A673 (cell line): Measurements from ENCODE around the gene RAB22A. TPM values are rescaled to one million over a fixed set of nuclear protein-coding genes. Genes with fewer than 3 reads are reported as not detected.

Source experiments
- BruUV-seq: library from RNA; stranded (reverse); fragments of 400-500 nt; replicated peaks from 2 replicates; lab custom pipeline; 2021; lab: Mats Ljungman, UMichigan
- CTCF ChIA-PET: fragments of 300-600 bp; sonication (Branson Sonifier 250); formaldehyde crosslinking; loops from one replicate; lab custom pipeline; 2022; ENCODE audit warnings: antibody characterized with exemption; lab: Charles Lee
- POLR2A ChIA-PET: fragments of 300-600 bp; sonication (Branson Sonifier 250); formaldehyde crosslinking; loops from one replicate; lab custom pipeline; 2022; ENCODE audit warnings: antibody characterized with exemption; ENCODE audit not compliant: low non-redundant PET; lab: Charles Lee
- DNase-seq: peaks from one replicate; pipeline ENCODE4 v3.0.0-alpha.2; 2015; ENCODE audit warnings: low spot score
- H3K27ac ChIP-seq: fragments of 200-600 bp; sonication (generic); 2 replicates; pipeline ENCODE4 v1.5.1; 2016; ENCODE audit warnings: mixed run types, low read depth, mild to moderate bottlenecking, mixed read lengths, antibody characterized with exemption, low read length; ENCODE audit not compliant: poor library complexity, severe bottlenecking
- H3K27me3 ChIP-seq: fragments of 200-600 bp; sonication (generic); replicated peaks from 2 replicates; pipeline ENCODE4 v1.6.1; 2017; ENCODE audit warnings: mixed run types, low read depth, mild to moderate bottlenecking, mixed read lengths, antibody characterized with exemption, low read length; ENCODE audit not compliant: insufficient read depth, poor library complexity
- H3K36me3 ChIP-seq: fragments of 200-600 bp; sonication (generic); 2 replicates; pipeline ENCODE4 v1.6.1; 2016; ENCODE audit warnings: mixed run types, mild to moderate bottlenecking, mixed read lengths, antibody characterized with exemption, low read length; ENCODE audit not compliant: insufficient read depth, poor library complexity, severe bottlenecking
- H3K4me1 ChIP-seq: fragments of 200-600 bp; sonication (generic); 2 replicates; pipeline ENCODE4 v1.6.1; 2017; ENCODE audit warnings: mixed run types, mild to moderate bottlenecking, mixed read lengths, antibody characterized with exemption, low read length; ENCODE audit not compliant: insufficient read depth, poor library complexity, severe bottlenecking
- H3K4me3 ChIP-seq: fragments of 200-600 bp; sonication (generic); 2 replicates; pipeline ENCODE4 v1.5.1; 2016; ENCODE audit warnings: low read depth, mixed run types, mild to moderate bottlenecking, mixed read lengths, low read length; ENCODE audit not compliant: poor library complexity, severe bottlenecking
- H3K9me3 ChIP-seq: fragments of 200-600 bp; sonication (generic); 2 replicates; pipeline ENCODE4 v1.6.1; 2016; ENCODE audit warnings: mixed run types, low read depth, mild to moderate bottlenecking, mixed read lengths, antibody characterized with exemption, low read length; ENCODE audit not compliant: poor library complexity, severe bottlenecking
- EZH2 ChIP-seq: fragments of 200-600 bp; sonication (generic); IDR thresholded peaks from 2 replicates; pipeline ENCODE4 v1.6.1; 2017; ENCODE audit warnings: borderline replicate concordance, low read depth, mild to moderate bottlenecking, mixed read lengths, antibody characterized with exemption, low read length; ENCODE audit not compliant: poor library complexity, severe bottlenecking
- intact Hi-C: fragments of 100-400 bp; cut with micrococcal nuclease; formaldehyde crosslinking; loops from one replicate; pipeline ENCODE4 v1.10.0; 2022; ENCODE audit not compliant: unreplicated experiment
- total RNA-seq: library from RNA; stranded (reverse); gene quantifications from 2 replicates; pipeline ENCODE4 v1.2.3, GENCODE V29; 2021
- TF ChIP-seq, protein P1 (sequence below): fragments of 300-800, 200-600 bp; sonication (generic); conservative IDR thresholded peaks from 2 replicates; pipeline ENCODE4 v1.5.1; 2017; ENCODE audit warnings: low read depth, mild to moderate bottlenecking, antibody characterized with exemption, low read length, moderate library complexity, mixed read lengths

RAB22A gene
- total RNA-seq, 1 experiment from 2014 or later, result 14.6 TPM

GRCh38 chr20:58294497-58295455, 14.7 kb upstream of the RAB22A start:
- Histone ChIP-seq H3K27me3 (no peaks in the 10 kb centered on the region), H3K4me3 (no peak overlapping the region), H3K27ac (no peak overlapping the region), H3K4me1 (peaks cover 18% of the 10 kb centered on the region), H3K9me3 (no peaks in the 10 kb centered on the region), H3K36me3 (no peaks in the 10 kb centered on the region)
- BruUV-seq, result no TSS peak
- TF ChIP-seq, protein P1, sequence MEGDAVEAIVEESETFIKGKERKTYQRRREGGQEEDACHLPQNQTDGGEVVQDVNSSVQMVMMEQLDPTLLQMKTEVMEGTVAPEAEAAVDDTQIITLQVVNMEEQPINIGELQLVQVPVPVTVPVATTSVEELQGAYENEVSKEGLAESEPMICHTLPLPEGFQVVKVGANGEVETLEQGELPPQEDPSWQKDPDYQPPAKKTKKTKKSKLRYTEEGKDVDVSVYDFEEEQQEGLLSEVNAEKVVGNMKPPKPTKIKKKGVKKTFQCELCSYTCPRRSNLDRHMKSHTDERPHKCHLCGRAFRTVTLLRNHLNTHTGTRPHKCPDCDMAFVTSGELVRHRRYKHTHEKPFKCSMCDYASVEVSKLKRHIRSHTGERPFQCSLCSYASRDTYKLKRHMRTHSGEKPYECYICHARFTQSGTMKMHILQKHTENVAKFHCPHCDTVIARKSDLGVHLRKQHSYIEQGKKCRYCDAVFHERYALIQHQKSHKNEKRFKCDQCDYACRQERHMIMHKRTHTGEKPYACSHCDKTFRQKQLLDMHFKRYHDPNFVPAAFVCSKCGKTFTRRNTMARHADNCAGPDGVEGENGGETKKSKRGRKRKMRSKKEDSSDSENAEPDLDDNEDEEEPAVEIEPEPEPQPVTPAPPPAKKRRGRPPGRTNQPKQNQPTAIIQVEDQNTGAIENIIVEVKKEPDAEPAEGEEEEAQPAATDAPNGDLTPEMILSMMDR, result no peak
- TF ChIP-seq EZH2, result no peak
- ChIA-PET POLR2A (no interaction called here), CTCF (no interaction called here)
- no peak for DNase-seq
- intact Hi-C loops, result no loop called here

- CTCF ChIA-PET, result no interaction called here
- no TSS peak for BruUV-seq
- H3K36me3 ChIP-seq, result no peaks in the 10 kb centered on the region
- peaks cover 18% of the 10 kb centered on the region for H3K4me1 ChIP-seq
- POLR2A ChIA-PET, result interaction anchor here (0.7 kb wide), 1 partner anchor 18 kb away, joined by 3 read pairs; no protein-coding TSS in a partner anchor
- no peak for DNase-seq
- H3K4me3 ChIP-seq, result no peak overlapping the region
- no peak overlapping the region for H3K27ac ChIP-seq
- H3K9me3 ChIP-seq, result no peaks in the 10 kb centered on the region
- intact Hi-C loops, result no loop called here
- no peak for TF ChIP-seq EZH2
- TF ChIP-seq, protein P1, result no peak
- H3K27me3 ChIP-seq, result no peaks in the 10 kb centered on the region
Observed at GRCh38 chr20:58296051-58296837, 13.3 kb upstream of the RAB22A start.

- no peaks in the 10 kb centered on the region for H3K27me3 ChIP-seq
- H3K4me3 ChIP-seq, result no peak overlapping the region
- intact Hi-C loops, result no loop called here
- no TSS peak for BruUV-seq
- no peaks in the 10 kb centered on the region for H3K9me3 ChIP-seq
- no peaks in the 10 kb centered on the region for H3K36me3 ChIP-seq
- TF ChIP-seq EZH2, result no peak
- TF ChIP-seq, protein P1, result no peak
- H3K4me1 ChIP-seq, result peaks cover 18% of the 10 kb centered on the region
- ChIA-PET CTCF (no interaction called here), POLR2A (no interaction called here)
- H3K27ac ChIP-seq, result no peak overlapping the region
- no peak for DNase-seq
Observed at GRCh38 chr20:58297394-58297793, 12.1 kb upstream of the RAB22A start.
